Eye (tissue), 1 donor: ENCODE results near the gene CCDC87.

ENCODE experiments used
- DNase-seq: peaks from one replicate; pipeline ENCODE4 v3.0.0-alpha.2; 2015

Gene CCDC87

DNA sequence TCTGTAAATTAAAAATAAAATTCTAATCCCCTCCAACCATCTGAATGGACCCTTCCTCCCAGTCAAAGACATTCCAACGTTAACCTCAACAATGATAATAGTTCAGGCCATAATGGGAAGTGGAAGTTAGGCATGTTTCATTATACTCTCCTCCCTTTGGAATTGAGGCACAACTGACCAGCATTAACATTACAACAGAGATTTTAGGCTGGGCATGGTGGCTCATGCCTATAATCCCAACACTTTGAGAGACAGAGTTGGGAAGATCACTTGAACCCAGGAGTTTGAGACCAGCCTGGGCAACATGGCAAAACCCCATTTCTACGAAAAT, 22.0 kb downstream of the CCDC87 start:
- DNase-seq: no peak

DNA sequence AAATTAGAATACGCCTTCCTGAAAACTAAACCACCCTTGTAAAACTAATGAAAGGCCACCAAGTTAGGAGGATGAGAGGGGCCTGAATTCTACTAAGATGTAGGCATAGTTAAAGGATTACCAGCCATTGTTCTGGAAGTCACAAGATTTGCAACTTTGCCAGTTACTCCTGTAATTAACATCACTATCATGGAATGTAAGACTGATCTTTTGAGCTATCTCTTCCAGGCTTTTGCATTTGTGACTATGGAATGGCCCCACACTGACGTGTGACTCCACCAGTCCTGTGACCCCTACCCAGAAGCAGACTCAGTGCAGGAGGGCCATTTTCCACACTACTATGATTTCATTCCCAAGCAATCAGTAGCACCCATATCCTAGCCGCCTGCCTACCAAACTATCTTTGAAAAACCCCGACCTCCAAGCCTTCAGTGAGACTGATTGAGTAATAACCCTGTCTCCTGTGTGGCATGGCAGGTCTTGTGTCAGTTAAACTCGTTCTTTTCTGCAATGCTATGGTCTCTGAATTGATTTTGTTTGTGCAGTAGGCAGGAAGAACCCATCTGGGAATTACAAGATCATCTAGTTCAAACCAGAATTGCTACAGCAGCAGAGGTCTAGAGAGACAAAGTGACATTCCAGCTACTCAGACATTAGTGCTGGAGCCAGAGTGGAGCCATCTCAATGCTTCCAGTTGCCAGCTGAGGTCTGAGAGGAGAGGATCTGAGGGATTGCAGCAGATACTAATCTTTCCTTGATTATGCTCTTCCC, 22.6 kb downstream of the CCDC87 start:
- DNase-seq: peak; percentile 30

DNA sequence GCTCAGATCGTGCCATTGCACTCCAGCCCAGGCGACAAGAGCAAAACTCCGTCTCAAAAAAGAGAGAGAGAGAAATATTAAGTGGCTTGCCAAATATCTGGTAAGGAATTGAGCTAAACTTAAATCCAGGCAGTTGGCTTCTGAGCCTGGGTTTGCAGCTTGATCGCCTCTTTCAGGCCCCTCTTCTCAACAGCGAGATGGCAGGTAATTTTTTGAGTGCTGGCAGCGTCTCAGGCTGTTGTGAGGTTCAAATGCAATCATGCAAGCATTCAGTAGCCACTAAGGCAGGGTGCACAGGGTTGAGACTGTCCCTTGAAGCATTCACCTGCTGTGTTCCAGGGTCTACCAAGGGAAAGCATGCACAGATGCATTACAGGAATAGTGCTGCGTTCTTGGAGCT, 23.8 kb downstream of the CCDC87 start:
- no peak for DNase-seq

DNA sequence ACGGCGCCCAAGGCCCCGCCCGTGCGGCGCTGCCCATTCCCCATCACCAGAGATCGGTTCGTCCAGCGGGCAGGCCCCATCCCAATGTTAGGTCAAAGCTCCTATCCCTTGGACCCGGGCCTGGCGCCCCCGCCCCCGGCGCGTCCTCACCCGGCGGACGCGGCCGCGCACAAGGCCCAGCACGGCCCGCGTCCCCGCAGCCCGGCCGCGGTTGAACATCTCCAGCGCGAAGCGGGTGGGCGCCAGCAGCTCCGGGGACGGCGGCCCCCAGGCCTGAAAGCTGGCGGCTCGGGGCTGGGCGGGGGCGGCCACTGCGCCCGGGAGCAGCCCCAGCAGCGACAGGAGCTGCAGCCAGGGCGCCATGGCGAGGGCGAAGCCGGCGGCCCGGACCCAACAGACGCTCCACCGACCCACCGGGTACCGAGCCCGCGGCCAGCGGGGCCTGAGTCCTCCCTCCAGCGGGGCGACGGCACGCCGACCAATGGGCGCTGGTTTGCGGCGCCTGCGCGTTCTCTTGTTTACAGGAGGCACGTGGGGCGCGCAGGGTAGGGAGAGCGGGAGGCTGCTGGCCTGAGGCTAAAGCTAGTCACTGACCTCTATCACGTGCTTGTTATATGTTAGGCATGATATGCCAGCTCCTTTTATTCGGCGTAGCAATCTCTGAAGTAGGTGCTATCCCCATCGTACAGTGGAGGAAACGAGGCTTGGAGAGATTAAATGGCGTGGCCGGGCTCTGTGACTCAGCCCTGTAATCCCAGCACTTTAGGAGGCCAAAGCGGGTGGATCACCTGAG, 24.5 kb downstream of the CCDC87 start, which contains the start of gene CTSF:
TSS of gene CTSF (minus strand) at position 483 of the 793 bp plus-strand sequence. CDS start at position 363, 120 bp downstream.
- peak; percentile 94 for DNase-seq

DNA sequence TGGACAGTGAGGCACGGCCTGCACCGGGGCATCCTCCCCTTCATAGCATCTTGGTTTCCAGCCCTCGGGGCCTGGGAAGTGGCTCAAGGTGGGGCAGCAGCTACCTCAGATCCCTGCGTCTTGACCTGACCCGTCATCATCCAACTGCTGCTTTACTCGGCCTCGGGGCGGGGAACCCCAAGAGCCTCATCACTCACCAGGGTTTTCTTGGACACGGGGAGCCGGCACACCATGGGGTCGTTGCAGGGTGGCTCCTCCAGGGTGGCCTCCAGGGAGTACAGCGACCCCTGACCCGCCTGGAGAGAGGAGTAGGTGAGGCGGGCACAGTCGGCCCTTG, 25.1 kb downstream of the CCDC87 start:
- DNase-seq: no peak

DNA sequence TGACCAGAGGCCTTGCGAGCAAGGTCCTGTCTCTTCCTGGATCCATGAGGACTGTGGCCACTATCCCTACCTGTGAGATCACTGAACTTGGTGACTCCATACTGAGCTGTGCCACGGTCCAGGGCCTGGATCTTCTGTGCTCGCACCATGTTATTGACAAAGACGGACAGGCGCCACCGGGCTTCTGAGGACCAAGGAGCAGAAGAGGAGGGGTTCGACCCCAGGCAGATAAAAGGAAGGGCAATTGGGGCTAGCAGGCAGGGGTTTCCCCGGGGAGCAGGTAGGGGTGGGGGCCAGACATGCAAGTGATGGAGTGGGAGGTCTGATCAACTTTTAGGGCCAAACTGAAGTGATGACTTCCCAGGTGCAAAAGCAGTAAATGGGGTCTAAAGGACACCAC, 26.6 kb downstream of the CCDC87 start:
- no peak for DNase-seq

DNA sequence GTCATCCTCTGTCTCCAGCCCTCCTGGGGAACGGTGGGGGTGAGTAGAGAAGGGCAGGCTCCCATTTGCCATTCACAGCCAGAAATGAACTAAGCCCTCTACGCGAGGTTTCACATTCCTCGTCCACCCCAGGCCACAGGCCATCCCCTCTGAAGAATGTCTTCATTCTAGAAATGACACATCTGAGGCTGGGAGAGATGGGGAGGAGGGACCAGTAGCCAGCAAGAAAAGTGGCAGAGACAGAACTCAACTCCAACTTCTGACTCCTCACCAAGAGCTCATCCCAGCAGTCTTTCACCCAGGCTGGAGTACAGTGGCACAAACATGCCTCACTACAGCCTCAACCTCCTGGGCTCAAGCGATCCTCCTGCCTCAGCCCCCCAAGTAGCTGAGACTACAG, 27.9 kb downstream of the CCDC87 start:
- DNase-seq: no peak

DNA sequence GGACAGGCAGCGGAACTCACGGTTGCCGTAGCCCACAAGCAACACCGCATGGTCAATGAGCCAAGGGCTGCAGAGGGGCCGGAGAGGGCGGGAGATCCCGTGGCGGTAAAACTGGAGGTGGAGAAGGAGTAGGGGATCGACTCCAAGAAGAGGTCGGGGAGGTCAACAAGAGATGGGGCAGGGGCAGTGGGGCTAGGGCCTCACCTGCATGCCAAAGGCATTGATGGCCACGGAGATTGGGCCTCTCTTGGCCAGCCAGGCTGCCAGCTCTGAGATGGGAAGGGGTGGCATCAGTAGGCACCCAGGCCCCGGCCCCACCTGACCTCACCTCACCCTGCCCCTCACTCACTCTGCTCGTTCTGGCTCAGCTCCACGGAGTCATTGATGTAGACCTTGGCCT, 28.3 kb downstream of the CCDC87 start:
- DNase-seq: no peak

DNA sequence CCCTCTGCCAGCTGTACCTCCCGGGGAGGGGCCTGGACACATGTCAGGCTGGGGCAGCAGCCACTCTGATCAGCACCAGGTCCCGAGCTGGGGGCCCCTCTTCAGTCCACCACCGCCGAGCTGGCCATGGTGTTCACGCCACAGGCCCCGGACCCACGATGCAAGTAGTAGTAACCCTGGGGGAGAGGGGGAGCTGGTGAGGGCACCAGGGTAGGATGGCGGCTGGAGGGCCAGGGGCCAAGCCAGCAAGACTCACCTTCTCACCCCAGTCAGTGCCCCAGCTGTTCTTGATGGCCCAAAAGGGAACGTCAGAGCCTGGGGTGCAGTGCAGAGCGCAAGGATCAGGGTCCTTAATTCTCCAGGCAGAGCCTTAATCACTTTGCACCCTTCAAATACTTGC, 29.0 kb downstream of the CCDC87 start:
- no peak for DNase-seq

DNA sequence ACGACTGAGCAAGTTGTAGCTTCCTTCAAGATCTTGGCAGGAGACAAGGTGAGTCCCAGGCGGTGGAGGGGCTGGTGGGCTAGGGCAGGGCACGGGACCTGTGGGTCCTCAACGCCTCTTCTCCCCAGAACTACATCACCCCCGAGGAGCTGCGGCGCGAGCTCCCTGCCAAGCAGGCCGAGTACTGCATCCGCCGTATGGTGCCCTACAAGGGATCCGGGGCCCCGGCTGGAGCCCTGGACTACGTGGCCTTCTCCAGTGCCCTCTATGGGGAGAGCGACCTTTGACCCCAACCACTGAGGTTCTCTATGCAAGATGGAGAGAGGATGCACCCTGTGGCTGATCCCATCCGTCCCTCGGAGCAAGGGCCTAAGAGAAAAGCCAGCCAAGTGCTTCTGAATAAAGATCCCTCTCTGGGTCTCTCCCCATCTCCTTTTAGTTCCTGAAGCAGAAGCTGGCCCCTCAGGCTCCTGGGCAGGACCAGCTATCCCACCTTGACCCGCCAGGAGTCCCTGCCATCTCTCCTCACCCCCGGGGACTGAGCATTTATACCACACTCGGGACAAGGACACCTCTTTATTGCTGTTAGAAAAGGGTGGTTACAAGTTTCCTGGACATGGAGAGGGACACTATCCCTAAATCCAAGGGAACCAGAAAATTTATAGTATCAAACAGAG, 29.8 kb downstream of the CCDC87 start:
- no peak for DNase-seq

DNA sequence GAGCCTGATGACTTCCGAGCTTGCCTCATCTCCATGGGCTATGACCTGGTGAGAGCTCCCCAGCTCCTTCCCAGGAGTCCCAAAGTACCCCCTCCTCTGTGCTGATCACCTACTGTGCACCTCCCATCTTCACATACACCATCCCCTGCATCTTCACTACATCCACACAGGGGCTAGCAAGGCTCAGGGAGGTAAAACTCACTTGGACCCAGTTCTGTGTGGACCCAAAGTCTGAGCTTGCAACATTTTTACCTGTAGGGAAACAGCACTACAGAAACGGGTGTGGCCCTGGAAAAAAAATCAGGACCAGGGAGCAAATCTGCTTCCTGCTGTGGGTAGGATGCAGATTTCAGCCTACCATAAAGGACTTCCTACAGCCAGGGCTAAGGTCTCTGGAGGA, 30.6 kb downstream of the CCDC87 start:
- no peak for DNase-seq

DNA sequence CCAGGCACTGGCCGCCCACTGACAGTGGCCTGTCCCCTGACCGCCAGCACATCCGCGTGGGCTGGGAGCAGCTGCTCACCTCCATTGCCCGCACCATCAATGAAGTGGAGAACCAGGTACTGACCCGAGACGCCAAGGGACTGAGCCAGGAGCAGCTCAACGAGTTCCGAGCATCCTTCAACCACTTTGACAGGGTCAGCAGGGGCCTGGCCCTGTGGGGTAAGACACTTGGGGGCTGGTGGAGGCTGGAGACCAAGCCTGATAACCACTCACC, 31.0 kb downstream of the CCDC87 start:
- DNase-seq: no peak

DNA sequence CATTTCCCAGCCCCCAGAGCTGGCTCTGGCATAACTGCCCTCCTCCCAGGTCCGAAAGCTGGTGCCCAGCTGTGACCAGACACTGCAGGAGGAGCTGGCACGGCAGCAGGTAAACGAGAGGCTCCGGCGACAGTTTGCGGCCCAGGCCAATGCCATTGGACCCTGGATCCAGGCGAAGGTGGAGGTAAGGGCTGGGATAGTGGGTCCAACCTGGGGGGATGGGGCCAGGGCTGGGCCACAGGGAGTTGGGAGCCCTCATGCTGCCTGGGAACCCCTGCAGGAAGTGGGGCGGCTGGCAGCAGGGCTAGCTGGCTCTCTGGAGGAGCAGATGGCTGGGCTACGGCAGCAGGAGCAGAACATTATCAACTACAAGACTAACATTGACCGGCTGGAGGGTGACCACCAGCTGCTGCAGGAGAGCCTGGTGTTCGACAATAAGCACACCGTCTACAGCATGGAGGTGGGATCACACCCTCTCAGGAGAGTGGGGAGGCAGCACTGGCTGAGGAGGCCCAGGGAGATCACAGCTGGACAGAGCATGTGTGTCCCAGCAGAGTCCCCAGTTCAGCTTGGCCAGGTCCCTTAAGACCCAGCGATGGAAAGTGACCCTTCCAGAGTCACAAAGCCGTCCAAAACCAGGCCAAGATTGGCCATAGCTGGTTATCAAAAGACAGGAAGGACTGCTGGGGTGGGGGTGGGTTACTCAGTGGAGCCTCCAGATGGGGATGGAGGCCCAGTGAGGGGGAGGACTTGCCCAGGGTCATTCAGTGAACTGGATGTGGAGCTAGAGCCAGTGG, 31.5 kb downstream of the CCDC87 start:
- DNase-seq: no peak

DNA sequence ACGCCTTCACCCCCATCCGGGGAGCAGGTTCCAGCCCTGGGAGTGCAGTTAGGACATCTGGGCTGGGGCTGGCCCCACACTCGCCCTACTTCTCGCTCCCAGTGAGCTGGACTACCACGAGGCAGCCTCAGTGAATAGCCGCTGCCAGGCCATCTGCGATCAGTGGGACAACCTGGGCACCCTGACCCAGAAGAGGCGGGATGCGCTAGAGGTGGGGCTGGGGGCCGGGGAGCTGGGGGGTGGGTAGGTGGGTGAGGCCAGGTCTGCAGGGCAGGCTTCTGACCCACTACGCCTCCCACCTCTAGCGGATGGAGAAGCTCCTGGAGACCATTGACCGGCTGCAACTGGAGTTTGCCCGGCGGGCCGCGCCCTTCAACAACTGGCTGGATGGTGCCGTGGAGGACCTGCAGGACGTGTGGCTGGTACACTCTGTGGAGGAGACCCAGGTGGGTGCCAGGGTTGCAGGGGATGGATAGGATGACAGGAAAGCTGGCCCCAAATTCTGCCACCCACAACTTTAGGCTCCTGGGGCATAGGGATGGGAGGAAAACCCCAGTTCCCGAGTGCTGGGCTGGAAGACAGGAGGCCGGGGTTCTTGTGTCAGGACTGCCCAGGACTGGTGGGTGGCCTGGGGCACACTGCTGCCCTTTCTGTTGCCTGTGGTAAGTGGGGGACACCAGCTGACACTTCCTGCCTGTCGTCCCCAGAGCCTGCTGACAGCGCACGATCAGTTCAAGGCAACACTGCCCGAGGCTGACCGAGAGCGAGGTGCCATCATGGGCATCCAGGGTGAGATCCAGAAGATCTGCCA, 32.8 kb downstream of the CCDC87 start:
- DNase-seq: no peak

DNA sequence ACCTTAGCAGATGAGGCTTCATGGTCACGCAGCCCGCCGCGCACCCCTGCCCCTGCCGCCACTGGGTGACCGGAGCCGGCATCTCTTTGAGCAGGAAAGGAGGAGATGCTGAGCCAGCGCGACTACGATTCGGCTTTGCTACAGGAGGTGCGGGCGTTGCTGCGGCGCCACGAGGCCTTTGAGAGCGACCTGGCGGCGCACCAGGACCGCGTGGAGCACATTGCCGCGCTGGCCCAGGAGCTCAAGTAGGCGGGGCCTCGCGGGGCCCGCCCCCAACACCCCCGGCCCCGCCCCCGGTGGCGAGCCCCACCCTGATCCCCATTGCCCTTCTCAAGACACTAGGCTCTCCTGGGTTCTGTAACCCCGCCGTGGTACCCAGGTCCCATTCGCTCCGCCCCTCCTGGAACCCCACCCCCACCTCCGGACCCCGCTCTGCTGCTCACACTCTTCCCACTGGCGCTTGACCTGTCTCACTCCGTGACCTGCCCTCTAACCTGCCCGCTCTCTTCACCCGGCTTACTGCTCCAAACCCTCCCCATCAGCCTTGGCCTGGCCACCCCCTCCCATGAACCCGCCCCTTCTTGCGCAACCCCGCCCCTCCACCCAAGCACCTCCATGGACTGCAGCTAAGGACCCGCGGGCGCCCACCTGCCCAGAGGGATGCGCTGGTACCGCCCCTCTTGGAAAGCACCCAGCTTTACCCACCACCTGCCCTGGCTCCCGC, 33.6 kb downstream of the CCDC87 start:
- DNase-seq: peak; percentile 36

DNA sequence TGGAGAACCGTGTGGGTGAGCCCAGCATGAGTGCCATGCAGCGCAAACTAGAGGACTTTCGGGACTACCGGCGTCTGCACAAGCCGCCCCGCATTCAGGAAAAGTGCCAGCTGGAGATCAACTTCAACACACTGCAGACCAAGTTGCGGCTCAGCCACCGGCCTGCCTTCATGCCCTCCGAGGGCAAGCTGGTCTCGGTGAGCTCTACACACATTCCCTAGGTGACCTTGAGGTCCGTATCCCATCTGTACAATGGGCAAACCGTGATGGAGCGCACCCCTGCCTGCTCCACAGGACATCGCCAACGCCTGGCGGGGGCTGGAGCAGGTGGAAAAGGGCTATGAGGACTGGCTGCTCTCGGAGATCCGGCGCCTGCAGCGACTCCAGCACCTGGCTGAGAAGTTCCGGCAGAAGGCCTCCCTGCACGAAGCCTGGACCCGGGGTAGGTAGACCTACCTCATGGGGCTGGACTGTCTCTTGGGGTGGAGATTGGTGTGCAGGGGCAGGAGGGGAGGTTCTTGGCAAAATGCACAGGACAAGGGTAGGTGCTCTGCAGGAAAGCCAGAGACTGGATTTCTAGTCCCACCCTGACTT, 35.0 kb downstream of the CCDC87 start:
- DNase-seq: no peak

DNA sequence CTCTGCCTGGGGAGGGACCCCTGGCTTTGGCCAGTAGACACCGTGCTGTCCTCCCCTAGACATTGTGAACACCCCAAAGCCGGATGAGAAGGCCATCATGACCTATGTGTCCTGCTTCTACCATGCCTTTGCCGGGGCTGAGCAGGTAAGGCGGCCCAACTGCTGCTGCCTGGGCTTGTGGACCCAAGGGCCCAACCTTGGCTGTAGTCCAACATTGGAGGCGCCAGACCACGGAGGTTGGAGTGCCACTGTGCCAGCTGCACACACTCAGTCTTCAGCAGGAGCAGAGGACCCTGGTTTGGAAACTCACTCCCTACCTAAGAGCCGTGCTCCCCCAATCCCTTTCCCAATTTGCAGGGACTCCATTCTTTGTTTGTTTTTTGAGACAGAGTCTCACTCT, 36.8 kb downstream of the CCDC87 start:
- no peak for DNase-seq

DNA sequence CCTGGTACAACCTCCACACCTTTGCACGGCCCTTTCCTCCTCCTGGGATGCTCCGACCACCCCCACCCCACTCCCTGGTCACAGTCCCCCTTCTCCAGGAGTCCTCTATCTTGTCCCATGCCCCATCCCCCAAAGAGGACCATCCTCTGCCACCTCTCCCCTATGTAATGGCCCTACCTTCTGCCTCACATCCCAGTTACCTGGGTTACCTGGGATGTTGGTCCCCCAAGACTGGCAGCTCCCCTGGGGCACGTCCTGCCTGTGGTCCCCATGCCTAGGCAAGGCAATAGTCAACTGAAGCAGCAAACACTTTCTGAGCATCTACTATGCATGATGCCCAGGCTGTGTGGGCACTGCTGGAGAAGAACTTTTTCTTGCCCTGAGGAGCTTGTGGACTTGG, 37.4 kb downstream of the CCDC87 start:
- no peak for DNase-seq

DNA sequence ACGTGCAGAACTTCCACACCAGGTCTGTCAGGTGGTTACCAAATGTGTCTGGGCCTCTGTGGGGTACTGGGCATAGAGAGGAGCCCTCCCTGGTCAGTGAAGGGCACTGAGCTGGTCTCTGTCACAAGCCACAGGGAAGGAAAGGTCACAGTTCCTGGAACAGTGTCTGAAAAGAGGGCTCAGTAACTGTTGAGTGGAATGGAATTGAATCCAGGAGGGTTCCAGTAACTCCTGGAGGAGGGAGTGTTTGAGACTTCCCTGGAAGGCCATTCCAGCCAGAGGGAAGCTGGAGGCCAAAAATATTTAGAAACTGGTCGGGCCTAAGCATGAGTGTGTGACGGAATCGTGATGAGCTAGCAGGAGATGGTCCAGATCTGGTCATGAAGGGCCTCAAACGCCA, 38.3 kb downstream of the CCDC87 start:
- no peak for DNase-seq

DNA sequence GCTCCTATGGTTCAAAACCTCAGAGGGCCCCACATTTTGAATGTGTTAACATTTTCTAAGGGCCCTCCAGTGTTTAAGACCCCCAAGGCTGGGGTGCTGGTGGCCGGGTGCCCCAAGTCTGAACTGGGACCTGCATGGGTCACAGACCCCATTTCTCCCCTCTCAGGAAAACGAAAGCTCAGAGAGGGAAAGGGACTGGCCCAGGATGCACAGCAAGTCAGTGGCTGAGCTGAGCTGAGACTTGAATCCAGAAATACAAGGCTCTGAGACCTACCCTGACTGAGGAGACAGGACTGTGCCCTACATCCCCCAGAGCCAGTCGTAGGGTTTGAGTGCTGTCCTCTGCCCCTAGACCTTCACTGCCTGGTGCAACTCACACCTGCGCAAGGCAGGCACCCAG, 42.0 kb downstream of the CCDC87 start:
- DNase-seq: no peak

DNA sequence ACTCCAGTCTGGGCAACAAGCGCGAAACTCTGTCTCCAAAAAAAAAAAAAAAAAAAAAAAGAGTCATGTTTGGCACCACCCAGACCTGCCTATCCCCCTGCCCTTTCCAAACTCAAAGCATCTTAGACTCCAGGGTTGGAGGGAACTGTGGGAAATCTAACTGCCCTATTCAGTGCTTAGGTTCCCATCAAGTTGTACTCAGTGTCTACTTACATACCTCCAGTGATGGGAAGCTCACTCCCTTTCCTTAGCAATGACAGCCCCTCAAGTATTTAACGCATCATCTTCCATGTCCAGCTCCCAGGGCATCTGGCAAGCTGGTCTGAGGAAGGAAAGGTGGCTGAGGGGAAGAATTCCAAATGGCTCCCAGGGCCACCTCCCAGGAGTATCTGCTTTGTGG, 43.2 kb downstream of the CCDC87 start:
- no peak for DNase-seq
